Peyer's patch (tissue), 4 donors: ENCODE measurements around the gene SMAD3.

ENCODE experiments used
- CTCF ChIP-seq, 6 experiments: fragments of 450-650 bp in 4 of 6; fragments of 200-600 bp in 2 of 6; sonication (generic) in 1 of 6; IDR thresholded peaks; one replicate each; pipeline ENCODE4 v1.5.1; 2017 to 2019; ENCODE audit warnings: antibody characterized with exemption in 6 of 6, mild to moderate bottlenecking in 3 of 6, moderate library complexity in 1 of 6
- POLR2A ChIP-seq, 2 donors: fragments of 450-650 bp; IDR thresholded peaks; one replicate each; pipeline ENCODE4 v1.5.1; 2017; ENCODE audit warnings: antibody characterized with exemption in 2 of 2, mild to moderate bottlenecking in 2 of 2, moderate library complexity in 2 of 2

- TF ChIP-seq CTCF (IDR thresholded peaks at IDR 0.05), result no peak
- TF ChIP-seq POLR2A (IDR thresholded peaks at IDR 0.05), result no peak
Observed at GRCh38 chr15:67227431-67227830, 162.0 kb downstream of the SMAD3 start.
